Trophoblast cell (in vitro differentiated cells and primary cell): ENCODE data around the gene COLGALT1.

ENCODE experiments used
- DNase-seq, 2 donors: peaks; one replicate each; pipeline ENCODE4 v3.0.0-alpha.2; 2016
- H2AFZ ChIP-seq: 2 replicates; pipeline ENCODE4 v1.6.1; 2013; ENCODE audit warnings: low read length, moderate library complexity, mild to moderate bottlenecking; ENCODE audit not compliant: insufficient read depth, poor library complexity
- H2AK5ac ChIP-seq: 2 replicates; pipeline ENCODE4 v1.6.1; 2013; ENCODE audit warnings: mild to moderate bottlenecking, low read length
- H2BK120ac ChIP-seq: 2 replicates; pipeline ENCODE4 v1.6.1; 2013; ENCODE audit warnings: low read length, mild to moderate bottlenecking, moderate library complexity; ENCODE audit not compliant: insufficient read depth, poor library complexity
- H2BK12ac ChIP-seq: 2 replicates; pipeline ENCODE4 v1.6.1; 2013; ENCODE audit warnings: mild to moderate bottlenecking, low read length, moderate library complexity
- H2BK5ac ChIP-seq: 2 replicates; pipeline ENCODE4 v1.6.1; 2013; ENCODE audit warnings: low read length, low read depth, moderate library complexity, mild to moderate bottlenecking; ENCODE audit not compliant: poor library complexity
- H3K14ac ChIP-seq: 2 replicates; pipeline ENCODE4 v1.6.1; 2013; ENCODE audit warnings: mild to moderate bottlenecking, low read length
- H3K18ac ChIP-seq: 2 replicates; pipeline ENCODE4 v1.6.1; 2013; ENCODE audit warnings: mild to moderate bottlenecking, low read length
- H3K23ac ChIP-seq: 2 replicates; pipeline ENCODE4 v1.6.1; 2013; ENCODE audit warnings: low read length
- H3K27ac ChIP-seq: 2 replicates; pipeline ENCODE4 v1.5.1; 2013; ENCODE audit warnings: low read depth, mild to moderate bottlenecking, inconsistent platforms, low read length, moderate library complexity
- H3K27me3 ChIP-seq: 2 replicates; pipeline ENCODE4 v1.6.1; 2013; ENCODE audit warnings: inconsistent platforms, mild to moderate bottlenecking, low read length, moderate library complexity; ENCODE audit not compliant: insufficient read depth
- H3K36me3 ChIP-seq, 2 experiments: 1 replicate in 1 of 2; 2 replicates in 1 of 2; pipeline ENCODE4 v1.6.1; 2013; ENCODE audit warnings: low read length in 2 of 2, mild to moderate bottlenecking in 2 of 2, moderate library complexity in 1 of 2; ENCODE audit not compliant: insufficient read depth in 2 of 2, control insufficient read depth in 1 of 2
- H3K4ac ChIP-seq: 2 replicates; pipeline ENCODE4 v1.6.1; 2013; ENCODE audit warnings: low read depth, mild to moderate bottlenecking, low read length, moderate library complexity
- H3K4me1 ChIP-seq, 2 experiments: 1 replicate in 1 of 2; 2 replicates in 1 of 2; pipeline ENCODE4 v1.6.1; 2013; ENCODE audit warnings: low read length in 2 of 2, mild to moderate bottlenecking in 2 of 2, moderate library complexity in 1 of 2; ENCODE audit not compliant: insufficient read depth in 2 of 2, control insufficient read depth in 1 of 2
- H3K4me2 ChIP-seq: 2 replicates; pipeline ENCODE4 v1.6.1; 2013; ENCODE audit warnings: inconsistent platforms, mild to moderate bottlenecking, low read length, moderate library complexity
- H3K4me3 ChIP-seq: 2 replicates; pipeline ENCODE4 v1.5.1; 2013; ENCODE audit warnings: mild to moderate bottlenecking, low read depth, low read length, inconsistent platforms
- H3K79me1 ChIP-seq: one replicate; pipeline ENCODE4 v1.6.1; 2013; ENCODE audit warnings: low read length
- H3K79me2 ChIP-seq: 2 replicates; pipeline ENCODE4 v1.6.1; 2013; ENCODE audit warnings: low read length, mild to moderate bottlenecking; ENCODE audit not compliant: control insufficient read depth, insufficient read depth, poor library complexity
- H3K9ac ChIP-seq: 2 replicates; pipeline ENCODE4 v1.6.1; 2013; ENCODE audit warnings: mild to moderate bottlenecking, low read length
- H3K9me3 ChIP-seq: 2 replicates; pipeline ENCODE4 v1.6.1; 2013; ENCODE audit warnings: low read depth, mild to moderate bottlenecking, control low read depth, inconsistent platforms, low read length; ENCODE audit not compliant: insufficient read depth
- H4K12ac ChIP-seq: 2 replicates; pipeline ENCODE4 v1.6.1; 2013; ENCODE audit warnings: low read depth, mild to moderate bottlenecking, low read length, moderate library complexity
- H4K8ac ChIP-seq: 2 replicates; pipeline ENCODE4 v1.6.1; 2013; ENCODE audit warnings: low read depth, mild to moderate bottlenecking, low read length, moderate library complexity
- H4K91ac ChIP-seq: one replicate; pipeline ENCODE4 v1.6.1; 2013; ENCODE audit warnings: low read depth, mild to moderate bottlenecking, low read length, moderate library complexity
- WGBS: extraction: QIAGEN DNeasy Blood & Tissue Kit; methylation state at CpG from one replicate; pipeline ENCODE4 v1.1.7; 2013; ENCODE audit warnings: missing lambda C conversion rate; ENCODE audit not compliant: insufficient read length, insufficient coverage; ENCODE audit errors: extremely low coverage; 5-methylcytosine and 5-hydroxymethylcytosine counted together

The COLGALT1 gene

GRCh38 chr19:17579661-17580244 is 24.3 kb downstream of the COLGALT1 start:
- no peak overlapping the region for H2BK120ac ChIP-seq
- H3K27me3 ChIP-seq, result no peaks in the 10 kb centered on the region
- H2BK5ac ChIP-seq, result no peak overlapping the region
- no peak overlapping the region for H3K4ac ChIP-seq
- H2AFZ ChIP-seq, result no peak overlapping the region
- H3K27ac ChIP-seq, result no peak overlapping the region
- no peak overlapping the region for H2AK5ac ChIP-seq
- H4K8ac ChIP-seq, result no peak overlapping the region
- H3K23ac ChIP-seq, result no peak overlapping the region
- no peak overlapping the region for H3K4me3 ChIP-seq
- H4K91ac ChIP-seq, result no peak overlapping the region
- no peak overlapping the region for H3K4me2 ChIP-seq
- H3K9ac ChIP-seq, result no peak overlapping the region
- H2BK12ac ChIP-seq, result no peak overlapping the region
- H3K14ac ChIP-seq, result no peak overlapping the region
- H3K4me1 ChIP-seq, result no peaks in the 10 kb centered on the region
- H3K18ac ChIP-seq, result no peak overlapping the region
- H3K79me1 ChIP-seq, result no peaks in the 10 kb centered on the region
- DNase-seq, result peak; percentile 52 to 66
- H4K12ac ChIP-seq, result no peak overlapping the region
- WGBS, result no CpG with 5 or more reads among the region's 16 CpGs
- peaks cover 6% of the 10 kb centered on the region for H3K9me3 ChIP-seq
- no peaks in the 10 kb centered on the region for H3K79me2 ChIP-seq
- H3K36me3 ChIP-seq, result peaks cover 46 to 49% of the 10 kb centered on the region in 2 experiments

GRCh38 chr19:17580470-17581144 is 25.2 kb downstream of the COLGALT1 start:
- WGBS, result no CpG with 5 or more reads among the region's 28 CpGs
- Histone ChIP-seq H2AK5ac (no peak overlapping the region), H3K4me1 (no peaks in the 10 kb centered on the region), H3K79me1 (no peaks in the 10 kb centered on the region), H3K23ac (no peak overlapping the region), H2BK12ac (no peak overlapping the region), H2BK5ac (no peak overlapping the region), H3K14ac (no peak overlapping the region), H3K9me3 (peaks cover 6% of the 10 kb centered on the region), H4K91ac (no peak overlapping the region), H3K36me3 (peaks cover 45 to 47% of the 10 kb centered on the region in 2 experiments), H4K12ac (no peak overlapping the region), H4K8ac (no peak overlapping the region), H3K4me3 (no peak overlapping the region), H3K27ac (no peak overlapping the region), H3K18ac (no peak overlapping the region), H3K4me2 (no peak overlapping the region), H2AFZ (no peak overlapping the region), H2BK120ac (no peak overlapping the region), H3K9ac (no peak overlapping the region), H3K4ac (no peak overlapping the region), H3K79me2 (no peaks in the 10 kb centered on the region), H3K27me3 (no peaks in the 10 kb centered on the region)
- no peak for DNase-seq

GRCh38 chr19:17581211-17581874 is 25.9 kb downstream of the COLGALT1 start:
- H2AK5ac ChIP-seq, result no peak overlapping the region

GRCh38 chr19:17582613-17583012 is 27.2 kb downstream of the COLGALT1 start:
- H3K27ac ChIP-seq, result no peak overlapping the region
- H3K27me3 ChIP-seq, result no peaks in the 10 kb centered on the region
- H2AK5ac ChIP-seq, result no peak overlapping the region
- H3K14ac ChIP-seq, result no peak overlapping the region
- no peaks in the 10 kb centered on the region for H3K4me1 ChIP-seq
- no peak overlapping the region for H2BK120ac ChIP-seq
- H3K18ac ChIP-seq, result no peak overlapping the region
- no peak overlapping the region for H4K91ac ChIP-seq
- H3K4me3 ChIP-seq, result no peak overlapping the region
- H3K79me2 ChIP-seq, result no peaks in the 10 kb centered on the region
- H4K8ac ChIP-seq, result no peak overlapping the region
- no peak overlapping the region for H2BK5ac ChIP-seq
- peaks cover 34 to 39% of the 10 kb centered on the region in 2 experiments for H3K36me3 ChIP-seq
- H3K4ac ChIP-seq, result no peak overlapping the region
- DNase-seq, result no peak
- no peak overlapping the region for H2BK12ac ChIP-seq
- H3K9ac ChIP-seq, result no peak overlapping the region
- H2AFZ ChIP-seq, result no peak overlapping the region
- no peak overlapping the region for H3K4me2 ChIP-seq
- H3K79me1 ChIP-seq, result no peaks in the 10 kb centered on the region
- H3K23ac ChIP-seq, result no peak overlapping the region
- H3K9me3 ChIP-seq, result peaks cover 2% of the 10 kb centered on the region
- no CpG with 5 or more reads among the region's 8 CpGs for WGBS
- H4K12ac ChIP-seq, result no peak overlapping the region

More at GRCh38 chr19:17581211-17581874, 25.9 kb downstream of the COLGALT1 start:
- peaks cover 41 to 42% of the 10 kb centered on the region in 2 experiments for H3K36me3 ChIP-seq
- no peak overlapping the region for H3K18ac ChIP-seq
- no peaks in the 10 kb centered on the region for H3K79me2 ChIP-seq
- DNase-seq, result no peak
- H3K23ac ChIP-seq, result no peak overlapping the region
- H4K12ac ChIP-seq, result no peak overlapping the region
- H2BK5ac ChIP-seq, result no peak overlapping the region
- no peak overlapping the region for H2BK12ac ChIP-seq
- H3K4ac ChIP-seq, result no peak overlapping the region
- no peak overlapping the region for H2BK120ac ChIP-seq
- H3K4me3 ChIP-seq, result no peak overlapping the region
- H4K91ac ChIP-seq, result no peak overlapping the region
- H3K14ac ChIP-seq, result no peak overlapping the region
- H3K79me1 ChIP-seq, result no peaks in the 10 kb centered on the region
- no peak overlapping the region for H4K8ac ChIP-seq
- WGBS, result no CpG with 5 or more reads among the region's 19 CpGs
- H3K9ac ChIP-seq, result no peak overlapping the region
- peaks cover 4% of the 10 kb centered on the region for H3K9me3 ChIP-seq
- H3K4me2 ChIP-seq, result no peak overlapping the region
- H2AFZ ChIP-seq, result no peak overlapping the region
- no peak overlapping the region for H3K27ac ChIP-seq
- H3K27me3 ChIP-seq, result no peaks in the 10 kb centered on the region
- no peaks in the 10 kb centered on the region for H3K4me1 ChIP-seq
